Measurements from ENCODE around the gene ADRA2B. TPM values are rescaled to one million over a fixed set of nuclear protein-coding genes. Genes with fewer than 3 reads are reported as not detected.

Gene ADRA2B
- total and polyA plus RNA-seq, 2 experiments from 2014 or later, result not detected

DNA sequence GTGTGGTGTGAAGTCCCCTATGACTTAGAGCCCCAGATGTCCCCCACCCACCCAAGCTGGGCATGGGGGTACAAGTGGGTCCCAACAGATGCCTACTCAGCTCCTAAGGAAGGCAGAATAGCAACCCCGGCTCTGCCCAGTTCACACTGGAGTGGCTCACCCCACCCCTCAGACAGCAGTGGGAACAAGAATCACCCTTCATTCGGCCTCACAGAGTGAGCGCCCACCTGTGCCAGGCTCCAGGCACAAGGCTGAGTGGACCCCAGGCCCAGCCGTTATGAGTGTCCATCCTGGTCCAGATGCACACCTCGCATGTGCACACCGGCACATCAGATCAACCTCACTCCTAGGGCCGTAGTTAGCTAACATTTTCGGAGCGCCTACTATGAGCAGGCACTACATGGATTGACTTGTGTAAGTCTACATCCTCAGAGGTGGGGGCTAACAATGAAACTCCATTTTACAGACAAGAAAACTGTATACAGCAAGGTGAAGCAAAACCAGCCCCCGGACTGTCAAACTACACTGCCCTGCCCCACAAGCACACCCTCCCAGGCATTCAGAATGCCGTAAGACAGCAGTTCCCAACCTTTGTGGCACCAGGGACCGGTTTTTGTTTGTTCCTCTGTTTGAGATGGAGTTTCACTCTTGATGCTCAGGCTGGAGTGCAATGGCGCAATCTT is 24.7 kb upstream of the ADRA2B start:
- in situ Hi-C loops (cut with MboI), result no loop called here
- no peaks in the 10 kb centered on the region for H4K20me1 ChIP-seq (ENCODE audit: insufficient read depth)
- H3K27me3 ChIP-seq (replicated peaks; ENCODE audit: insufficient read depth), result no peaks in the 10 kb centered on the region
- no peaks in the 10 kb centered on the region for H3F3A ChIP-seq (ENCODE audit: insufficient read depth)
- H3K79me2 ChIP-seq (ENCODE audit: insufficient read depth), result no peaks in the 10 kb centered on the region
- H3K9me2 ChIP-seq (ENCODE audit: insufficient read depth), result no peaks in the 10 kb centered on the region
- no peak for TF ChIP-seq EZH2phosphoT487 (IDR thresholded peaks at IDR 0.05; ENCODE audit: insufficient read depth, low read depth)
- TF ChIP-seq EZH2 (IDR thresholded peaks at IDR 0.05; ENCODE audit: insufficient read depth, poor library complexity, severe bottlenecking), result no peak
- no peak for DNase-seq
- no peaks in the 10 kb centered on the region for H3K36me3 ChIP-seq (ENCODE audit: low read depth)
- no peak overlapping the region for H3K4me2 ChIP-seq (ENCODE audit: unreplicated experiment)
- WGBS, 2 experiments (ENCODE audit: low coverage in 1 of 2, low lambda C conversion rate in 2 of 2, missing lambda C conversion rate in 2 of 2), result 91 to 94% methylated on average over 12 to 13 of the region's 13 CpGs
- H3K27ac ChIP-seq, result no peak overlapping the region
- H2AFZ ChIP-seq, result no peak overlapping the region
- H3K9ac ChIP-seq, result no peak overlapping the region
- H3K9me3 ChIP-seq (ENCODE audit: low read depth), result no peaks in the 10 kb centered on the region
- H3K4me1 ChIP-seq (ENCODE audit: insufficient read depth), result no peaks in the 10 kb centered on the region
- no peak overlapping the region for H3K4me3 ChIP-seq

DNA sequence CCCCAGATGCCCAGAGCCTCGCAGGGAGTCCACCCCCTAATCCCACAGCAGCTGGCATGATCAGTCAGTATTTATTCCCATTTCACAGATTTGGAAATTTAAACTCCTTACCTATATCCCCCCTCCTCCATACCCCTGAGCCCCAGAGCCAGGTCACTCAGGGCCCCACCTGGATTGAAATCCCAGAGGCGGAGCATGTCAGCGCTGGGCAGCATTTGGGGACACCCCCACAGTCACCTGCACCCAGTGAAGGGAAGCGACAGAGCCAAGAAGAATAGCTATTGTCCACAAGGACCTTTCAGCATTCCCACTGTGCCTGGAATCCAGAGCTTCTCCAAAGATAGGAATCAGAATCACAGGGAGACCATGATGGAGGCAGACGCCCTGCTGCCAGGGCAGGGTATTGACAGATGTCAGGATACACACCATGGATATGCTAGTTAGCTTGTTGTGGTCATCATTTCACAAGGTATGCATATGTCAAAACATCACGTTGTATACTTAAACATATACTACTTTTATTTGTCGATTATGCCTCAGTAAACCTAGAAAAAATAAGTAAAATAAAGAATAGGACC is 22.9 kb upstream of the ADRA2B start:
- in situ Hi-C loops (cut with MboI), result no loop called here
- H3K9me2 ChIP-seq (ENCODE audit: insufficient read depth), result no peaks in the 10 kb centered on the region
- no peak for DNase-seq
- WGBS, 2 experiments (ENCODE audit: low coverage in 1 of 2, low lambda C conversion rate in 2 of 2, missing lambda C conversion rate in 2 of 2), result 73 to 74% methylated on average over 7 of the region's 7 CpGs
- no peak overlapping the region for H3K9ac ChIP-seq
- H4K20me1 ChIP-seq (ENCODE audit: insufficient read depth), result no peaks in the 10 kb centered on the region
- H3K4me3 ChIP-seq, result no peak overlapping the region
- no peak overlapping the region for H3K4me2 ChIP-seq (ENCODE audit: unreplicated experiment)
- H2AFZ ChIP-seq, result no peak overlapping the region
- no peak for TF ChIP-seq EZH2phosphoT487 (IDR thresholded peaks at IDR 0.05; ENCODE audit: insufficient read depth, low read depth)
- no peak for TF ChIP-seq EZH2 (IDR thresholded peaks at IDR 0.05; ENCODE audit: insufficient read depth, poor library complexity, severe bottlenecking)
- H3K9me3 ChIP-seq (ENCODE audit: low read depth), result no peaks in the 10 kb centered on the region
- H3K79me2 ChIP-seq (ENCODE audit: insufficient read depth), result no peaks in the 10 kb centered on the region
- H3K36me3 ChIP-seq (ENCODE audit: low read depth), result no peaks in the 10 kb centered on the region
- H3K27me3 ChIP-seq (replicated peaks; ENCODE audit: insufficient read depth), result no peaks in the 10 kb centered on the region
- no peaks in the 10 kb centered on the region for H3K4me1 ChIP-seq (ENCODE audit: insufficient read depth)
- H3K27ac ChIP-seq, result no peak overlapping the region
- no peaks in the 10 kb centered on the region for H3F3A ChIP-seq (ENCODE audit: insufficient read depth)

- H3K27me3 ChIP-seq (replicated peaks; ENCODE audit: insufficient read depth), result no peaks in the 10 kb centered on the region
- H3K9me2 ChIP-seq (ENCODE audit: insufficient read depth), result no peaks in the 10 kb centered on the region
- no peaks in the 10 kb centered on the region for H3F3A ChIP-seq (ENCODE audit: insufficient read depth)
- H3K4me1 ChIP-seq (ENCODE audit: insufficient read depth), result no peaks in the 10 kb centered on the region
- H4K20me1 ChIP-seq (ENCODE audit: insufficient read depth), result no peaks in the 10 kb centered on the region
- no peak within 1 kb of the TSS for H3K9ac ChIP-seq
- no peak within 1 kb of the TSS for H3K4me2 ChIP-seq (ENCODE audit: unreplicated experiment)
- no peak within 1 kb of the TSS for H2AFZ ChIP-seq
- no peak for TF ChIP-seq EZH2phosphoT487 (IDR thresholded peaks at IDR 0.05; ENCODE audit: insufficient read depth, low read depth)
- TF ChIP-seq EZH2 (IDR thresholded peaks at IDR 0.05; ENCODE audit: insufficient read depth, poor library complexity, severe bottlenecking), result no peak
- DNase-seq, result peak; percentile 53
- no peaks in the 10 kb centered on the region for H3K9me3 ChIP-seq (ENCODE audit: low read depth)
- no peak within 1 kb of the TSS for H3K4me3 ChIP-seq
- no peak within 1 kb of the TSS for H3K27ac ChIP-seq
- in situ Hi-C loops (cut with MboI), result no loop called here
- no peaks in the 10 kb centered on the region for H3K36me3 ChIP-seq (ENCODE audit: low read depth)
- WGBS, 2 experiments (ENCODE audit: low coverage in 1 of 2, low lambda C conversion rate in 2 of 2, missing lambda C conversion rate in 2 of 2), result 9 to 10% methylated on average over 11 to 17 of the region's 17 CpGs
- no peaks in the 10 kb centered on the region for H3K79me2 ChIP-seq (ENCODE audit: insufficient read depth)
Observed at GRCh38 chr2:96138179-96139145, 22.1 kb upstream of the ADRA2B start, which contains the start of gene ASTL. ASTL (minus strand) TSS chr2:96138502; CDS start chr2:96138436, 66 bp downstream.
